ENCODE measurements around the gene PRKAG1.

The PRKAG1 gene

DNA sequence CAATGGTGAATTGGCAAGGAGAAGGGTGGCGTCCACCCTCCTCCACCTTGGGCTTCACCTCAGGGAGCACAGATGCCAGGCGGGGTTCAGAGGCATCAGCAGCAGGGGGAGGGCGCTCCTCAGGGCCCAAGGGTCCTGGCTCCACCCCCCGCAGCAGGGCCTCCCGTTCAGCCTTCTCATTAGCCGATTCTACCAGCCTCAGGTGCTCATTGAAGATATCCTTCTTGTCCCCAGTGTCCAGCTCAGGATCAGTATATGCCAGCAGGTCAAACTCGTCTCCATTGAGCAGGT, 19.3 kb upstream of the PRKAG1 start:
- in situ Hi-C loops (cut with MboI; ENCODE audit: low pct_unique_long_range_greater_than_20kb, low sequenced_read_pairs, unreplicated experiment), result no loop called here
- TF ChIP-seq, protein P1, sequence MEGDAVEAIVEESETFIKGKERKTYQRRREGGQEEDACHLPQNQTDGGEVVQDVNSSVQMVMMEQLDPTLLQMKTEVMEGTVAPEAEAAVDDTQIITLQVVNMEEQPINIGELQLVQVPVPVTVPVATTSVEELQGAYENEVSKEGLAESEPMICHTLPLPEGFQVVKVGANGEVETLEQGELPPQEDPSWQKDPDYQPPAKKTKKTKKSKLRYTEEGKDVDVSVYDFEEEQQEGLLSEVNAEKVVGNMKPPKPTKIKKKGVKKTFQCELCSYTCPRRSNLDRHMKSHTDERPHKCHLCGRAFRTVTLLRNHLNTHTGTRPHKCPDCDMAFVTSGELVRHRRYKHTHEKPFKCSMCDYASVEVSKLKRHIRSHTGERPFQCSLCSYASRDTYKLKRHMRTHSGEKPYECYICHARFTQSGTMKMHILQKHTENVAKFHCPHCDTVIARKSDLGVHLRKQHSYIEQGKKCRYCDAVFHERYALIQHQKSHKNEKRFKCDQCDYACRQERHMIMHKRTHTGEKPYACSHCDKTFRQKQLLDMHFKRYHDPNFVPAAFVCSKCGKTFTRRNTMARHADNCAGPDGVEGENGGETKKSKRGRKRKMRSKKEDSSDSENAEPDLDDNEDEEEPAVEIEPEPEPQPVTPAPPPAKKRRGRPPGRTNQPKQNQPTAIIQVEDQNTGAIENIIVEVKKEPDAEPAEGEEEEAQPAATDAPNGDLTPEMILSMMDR (IDR thresholded peaks at IDR 0.05; ENCODE audit: extremely low read depth, insufficient read depth, missing control alignments), result no peak
- no peak for DNase-seq (ENCODE audit: low spot score)

DNA sequence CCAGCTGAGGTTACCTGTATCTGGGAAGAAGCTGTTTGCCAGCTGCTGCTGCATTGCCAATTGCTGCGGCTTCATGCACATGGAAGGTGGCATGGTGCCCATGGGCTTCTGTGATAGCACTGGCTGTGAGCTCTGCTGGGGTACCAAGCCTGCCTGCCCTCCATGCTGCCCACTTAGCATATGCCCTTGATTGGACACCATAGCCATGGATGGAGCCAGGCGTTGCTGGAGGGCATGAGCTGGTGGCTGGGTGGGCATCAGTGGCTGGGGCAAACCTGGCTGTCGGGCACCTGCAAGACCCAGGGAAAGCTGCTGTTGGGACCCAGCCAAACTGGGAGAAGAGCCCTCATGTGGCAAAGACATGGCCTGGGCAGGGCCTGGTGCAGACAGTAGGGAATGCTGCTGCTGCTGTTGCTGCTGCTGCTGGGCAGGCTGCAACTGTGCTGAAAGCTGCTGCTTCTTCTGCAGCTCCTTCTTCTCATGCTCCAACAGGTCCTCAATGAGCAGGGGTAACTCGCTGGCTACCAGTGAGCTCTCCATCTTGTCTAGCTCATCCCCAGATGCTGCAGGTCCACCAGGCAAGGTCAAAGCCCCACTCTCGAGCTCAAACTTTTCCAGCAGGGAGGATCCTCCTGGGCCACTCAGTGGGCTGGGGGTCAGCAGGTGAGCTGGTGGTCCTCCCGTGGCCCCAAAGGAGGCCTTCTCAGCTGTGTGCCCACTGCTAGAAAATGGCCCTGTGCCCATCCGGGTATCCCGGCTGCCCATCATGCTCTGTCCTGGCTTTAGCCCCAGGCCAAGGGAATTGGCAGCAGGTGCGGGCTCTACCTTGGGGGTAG, 18.8 kb upstream of the PRKAG1 start:
- TF ChIP-seq, protein P1 (IDR thresholded peaks at IDR 0.05; ENCODE audit: extremely low read depth, insufficient read depth, missing control alignments), result no peak
- in situ Hi-C loops (cut with MboI; ENCODE audit: low pct_unique_long_range_greater_than_20kb, low sequenced_read_pairs, unreplicated experiment), result no loop called here
- no peak for DNase-seq (ENCODE audit: low spot score)

DNA sequence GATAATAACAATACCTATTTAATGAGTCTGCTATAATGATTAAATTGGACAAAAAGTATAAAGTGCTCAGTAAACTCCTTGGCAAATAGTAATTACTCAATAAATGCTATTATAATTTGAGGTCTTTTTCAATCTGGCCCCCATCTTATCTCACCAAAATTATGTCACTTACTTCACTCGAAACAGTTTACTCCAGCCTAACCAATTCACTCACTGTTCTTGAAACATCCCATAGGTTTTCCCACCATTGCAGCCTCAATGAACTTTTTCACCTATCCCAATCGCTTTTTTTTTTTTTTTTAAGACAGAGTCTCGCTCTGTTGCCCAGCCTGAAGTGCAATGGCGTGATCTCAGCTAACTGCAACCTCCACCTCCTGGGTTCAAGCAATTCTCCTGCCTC, 17.5 kb upstream of the PRKAG1 start:
- in situ Hi-C loops (cut with MboI; ENCODE audit: low pct_unique_long_range_greater_than_20kb, low sequenced_read_pairs, unreplicated experiment), result no loop called here
- TF ChIP-seq, protein P1 (IDR thresholded peaks at IDR 0.05; ENCODE audit: extremely low read depth, insufficient read depth, missing control alignments), result no peak
- no peak for DNase-seq (ENCODE audit: low spot score)

DNA sequence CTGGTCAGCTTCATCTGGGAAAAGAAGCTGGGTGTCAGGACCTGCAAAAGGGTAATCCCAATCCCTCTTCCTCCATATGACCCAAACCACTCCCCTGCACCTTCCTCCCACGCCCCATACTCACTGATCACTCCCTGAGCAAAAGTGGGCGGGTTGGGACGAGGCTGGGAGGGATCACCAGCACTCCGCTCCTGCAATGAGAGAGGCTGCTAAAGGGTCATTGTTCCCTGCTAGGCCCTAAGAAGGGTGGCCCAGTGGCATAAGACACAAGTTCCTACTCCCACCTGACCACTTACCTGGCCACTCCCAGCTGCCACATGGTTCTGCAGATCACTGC, 15.7 kb upstream of the PRKAG1 start:
- TF ChIP-seq, protein P1 (IDR thresholded peaks at IDR 0.05; ENCODE audit: extremely low read depth, insufficient read depth, missing control alignments), result no peak
- no peak for DNase-seq (ENCODE audit: low spot score)
- in situ Hi-C loops (cut with MboI; ENCODE audit: low pct_unique_long_range_greater_than_20kb, low sequenced_read_pairs, unreplicated experiment), result no loop called here

DNA sequence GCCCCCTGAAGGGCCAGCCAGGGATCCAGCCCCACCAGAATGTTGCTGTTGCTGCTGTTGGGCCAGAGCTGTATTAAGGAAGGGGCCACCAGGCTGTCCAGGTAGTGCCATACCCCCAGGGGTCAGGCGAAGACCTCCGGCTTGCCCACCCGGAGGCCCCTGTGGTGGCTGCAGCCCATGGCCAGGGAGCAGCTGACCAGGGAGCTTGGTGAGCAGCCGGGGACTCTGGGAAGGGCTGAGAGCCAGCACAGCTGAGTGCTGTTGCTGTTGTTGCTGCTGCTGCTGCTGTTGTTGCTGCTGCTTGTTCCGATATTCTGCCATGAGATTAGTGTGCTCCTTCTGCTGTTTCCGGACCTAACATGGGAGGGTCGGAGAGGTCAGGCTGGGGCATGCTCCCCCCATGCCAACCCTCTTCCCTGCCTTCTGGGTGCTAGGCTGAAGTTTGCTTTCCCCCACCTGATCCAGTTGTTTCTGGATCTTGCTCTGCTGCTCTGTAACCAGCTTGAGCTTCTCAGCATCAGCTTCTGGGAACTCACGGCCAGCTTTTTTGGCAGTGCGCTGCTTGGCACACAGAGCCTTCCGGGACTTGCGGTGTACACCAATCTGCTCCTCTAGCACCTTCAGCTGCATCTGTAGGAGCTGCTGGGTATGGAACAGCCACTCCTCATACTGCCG, 15.2 kb upstream of the PRKAG1 start:
- TF ChIP-seq, protein P1 (IDR thresholded peaks at IDR 0.05; ENCODE audit: extremely low read depth, insufficient read depth, missing control alignments), result no peak
- in situ Hi-C loops (cut with MboI; ENCODE audit: low pct_unique_long_range_greater_than_20kb, low sequenced_read_pairs, unreplicated experiment), result no loop called here
- no peak for DNase-seq (ENCODE audit: low spot score)

DNA sequence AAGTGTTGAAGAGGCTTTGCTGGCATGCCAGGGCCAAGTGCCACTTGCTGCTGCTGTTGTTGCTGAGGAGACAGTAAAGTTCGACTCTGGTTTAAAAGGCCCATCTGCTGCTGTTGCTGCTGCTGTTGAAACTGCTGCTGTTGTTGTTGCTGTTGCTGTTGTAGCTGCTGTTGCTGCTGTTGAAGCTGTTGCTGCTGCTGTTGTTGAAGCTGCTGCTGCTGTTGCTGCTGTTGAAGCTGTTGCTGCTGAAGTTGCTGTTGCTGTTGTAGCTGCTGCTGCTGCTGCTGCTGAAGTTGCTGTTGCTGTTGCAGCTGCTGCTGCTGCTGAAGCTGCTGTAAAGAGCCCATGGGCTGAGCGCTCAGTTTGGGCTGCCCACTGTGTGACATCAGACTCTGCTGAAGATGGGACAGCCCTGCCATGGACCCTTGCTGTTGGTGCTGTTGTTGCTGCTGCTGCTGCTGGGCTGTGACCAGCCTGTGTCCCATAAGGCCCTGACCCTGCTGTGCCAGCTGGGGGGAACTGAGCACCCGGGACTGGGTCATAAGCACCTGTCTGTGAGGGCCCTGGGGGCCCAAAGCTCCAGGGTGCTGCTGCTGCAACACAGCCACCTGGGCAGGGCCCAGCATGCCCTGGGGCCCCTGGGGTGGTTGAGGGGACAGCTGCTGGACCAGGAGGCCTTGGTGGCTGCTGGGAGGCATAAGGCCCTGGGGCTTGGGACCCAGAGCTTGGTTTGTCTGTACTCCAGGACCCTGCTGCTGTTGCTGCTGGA, 14.3 kb upstream of the PRKAG1 start:
- DNase-seq (ENCODE audit: low spot score), result no peak
- TF ChIP-seq, protein P1 (IDR thresholded peaks at IDR 0.05; ENCODE audit: extremely low read depth, insufficient read depth, missing control alignments), result no peak
- in situ Hi-C loops (cut with MboI; ENCODE audit: low pct_unique_long_range_greater_than_20kb, low sequenced_read_pairs, unreplicated experiment), result no loop called here

Data from GM13977 (cell line).